AG10803 (cell line): ENCODE data around the gene ACAT2.

ENCODE experiments used
- DNase-seq: peaks from one replicate; pipeline ENCODE4 v3.0.0; 2010; ENCODE audit warnings: low read depth
- H3K4me3 ChIP-seq: 2 replicates; pipeline ENCODE4 v1.5.1; 2011; ENCODE audit warnings: mild to moderate bottlenecking, low read length, control low read depth
- CTCF ChIP-seq: conservative IDR thresholded peaks from 2 replicates; pipeline ENCODE4 v1.5.1; 2011; ENCODE audit warnings: mild to moderate bottlenecking, low read length, control low read depth, inconsistent platforms

The ACAT2 gene

GRCh38 chr6:159777240-159777904 is 15.5 kb downstream of the ACAT2 start:
- no peak overlapping the region for H3K4me3 ChIP-seq
- DNase-seq, result no peak
- no peak for TF ChIP-seq CTCF

- no peak for DNase-seq
- no peak for TF ChIP-seq CTCF
- H3K4me3 ChIP-seq, result no peak overlapping the region
Measured at GRCh38 chr6:159778131-159778530, 16.3 kb downstream of the ACAT2 start.

GRCh38 chr6:159778542-159779103 is 16.8 kb downstream of the ACAT2 start:
- TF ChIP-seq CTCF, result no peak
- no peak for DNase-seq
- no peak overlapping the region for H3K4me3 ChIP-seq

GRCh38 chr6:159788276-159788675 is 26.4 kb downstream of the ACAT2 start:
- H3K4me3 ChIP-seq, result peak overlapping the region; percentile 93
- DNase-seq, result no peak
- TF ChIP-seq CTCF, result no peak

- DNase-seq, result peak; percentile 44
- no peak for TF ChIP-seq CTCF
- H3K4me3 ChIP-seq, result peak overlapping the region; percentile 93
Measured at GRCh38 chr6:159788753-159789376, 27.0 kb downstream of the ACAT2 start.

- TF ChIP-seq CTCF, result no peak
- H3K4me3 ChIP-seq, result peak within 1 kb of the TSS; percentile 93
- peak; percentile 99 for DNase-seq
Measured at GRCh38 chr6:159789377-159790148, 27.7 kb downstream of the ACAT2 start, which contains the start of gene TCP1. TCP1 (minus strand) TSS chr6:159789602; CDS start chr6:159789468, 134 bp downstream.
